GM21526 (cell line): ENCODE results near the gene TLR9.
A peak's percentile ranks its signal among the peaks of the same experiment; 100 is the strongest.

Experiments used
- ATAC-seq: cut with Tn5 transposase; IDR thresholded peaks from one replicate; pipeline ENCODE4 v1.9.1; 2021; ENCODE audit warnings: moderate library complexity; ENCODE audit not compliant: unreplicated experiment, low FRiP score

Gene TLR9

DNA sequence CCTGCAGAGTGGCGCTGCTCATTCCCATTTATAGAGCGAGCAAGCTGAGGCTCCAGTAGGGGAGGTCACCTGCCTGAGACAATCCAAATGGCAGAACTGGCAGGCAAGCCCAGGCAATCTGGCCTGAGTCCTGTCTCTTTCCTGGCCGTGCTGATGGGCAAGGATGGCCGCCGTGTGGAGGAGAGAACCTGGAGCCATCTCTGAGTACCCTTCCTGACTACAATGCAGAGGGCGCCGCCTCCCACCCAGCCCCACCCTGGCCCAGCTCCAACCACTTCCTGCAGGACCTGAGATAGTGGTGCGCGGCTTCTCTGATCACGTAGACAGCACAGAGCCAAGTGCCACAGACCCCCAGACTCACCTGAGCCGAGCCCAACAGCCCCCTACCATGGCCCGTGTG, 7.0 kb downstream of the TLR9 start:
- ATAC-seq: no peak

DNA sequence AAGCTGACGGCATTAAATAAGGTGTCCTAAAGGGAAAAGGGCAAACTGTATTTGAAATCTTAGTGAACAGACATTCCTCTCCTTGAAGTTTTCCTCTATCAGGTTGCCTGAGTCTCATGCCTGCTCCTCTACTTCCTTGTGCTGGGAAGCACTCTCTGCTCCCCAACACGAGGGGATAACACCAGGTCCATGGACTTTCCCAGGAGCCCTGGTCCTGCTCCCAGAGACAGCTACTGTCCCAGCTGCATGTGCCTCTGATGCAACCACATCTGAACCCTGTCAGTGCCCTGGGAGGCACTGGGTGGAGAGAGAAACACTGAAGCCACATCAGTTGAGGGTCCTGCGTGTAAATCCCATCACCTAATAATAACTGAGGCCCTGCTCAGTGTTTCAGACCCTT, 7.4 kb downstream of the TLR9 start:
- no peak for ATAC-seq

- no peak for ATAC-seq
These were observed 8.0 kb downstream of the TLR9 start for GRCh38 chr3:52217409-52217805.

DNA sequence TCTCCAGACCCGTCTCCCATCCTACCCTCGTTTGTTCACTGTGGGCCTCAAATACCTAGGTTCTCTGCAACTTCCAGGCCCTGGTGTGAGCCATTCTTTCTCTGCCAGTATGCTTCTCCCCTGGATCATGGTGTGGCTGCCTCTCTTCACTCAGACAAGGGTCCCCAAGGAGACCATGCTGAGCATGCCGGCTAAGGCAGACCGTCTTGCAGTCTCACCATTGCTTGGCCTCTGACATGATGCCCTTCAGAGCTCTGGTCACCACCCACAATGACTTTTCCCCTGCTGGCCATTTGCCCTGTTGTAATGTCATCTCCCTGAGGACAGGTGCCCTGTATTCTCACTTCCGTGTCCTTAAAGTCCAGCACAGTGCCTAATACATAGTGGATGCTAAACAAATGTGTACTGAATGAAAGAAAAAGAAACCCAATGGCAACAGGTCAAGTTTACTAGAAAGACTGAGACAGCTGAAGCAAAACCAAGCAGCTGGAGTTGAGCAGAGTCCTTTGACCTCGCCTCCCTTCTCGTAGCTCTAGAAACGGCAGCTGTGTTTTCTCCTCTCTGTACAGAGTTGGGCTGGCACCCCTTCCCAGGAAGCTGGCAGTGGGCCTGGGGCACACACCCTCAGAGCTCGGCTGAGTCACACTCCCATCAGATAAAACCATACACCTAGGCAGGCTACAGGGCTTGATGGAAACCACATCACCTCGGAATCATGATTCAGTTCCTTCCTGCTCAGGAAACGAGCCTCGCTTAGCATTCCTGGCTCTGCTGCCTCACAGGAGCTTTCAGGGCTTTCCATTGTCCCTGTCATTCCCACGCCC, 8.6 kb downstream of the TLR9 start:
- no peak for ATAC-seq

GRCh38 chr3:52215351-52215750, 10.1 kb downstream of the TLR9 start:
- no peak for ATAC-seq

DNA sequence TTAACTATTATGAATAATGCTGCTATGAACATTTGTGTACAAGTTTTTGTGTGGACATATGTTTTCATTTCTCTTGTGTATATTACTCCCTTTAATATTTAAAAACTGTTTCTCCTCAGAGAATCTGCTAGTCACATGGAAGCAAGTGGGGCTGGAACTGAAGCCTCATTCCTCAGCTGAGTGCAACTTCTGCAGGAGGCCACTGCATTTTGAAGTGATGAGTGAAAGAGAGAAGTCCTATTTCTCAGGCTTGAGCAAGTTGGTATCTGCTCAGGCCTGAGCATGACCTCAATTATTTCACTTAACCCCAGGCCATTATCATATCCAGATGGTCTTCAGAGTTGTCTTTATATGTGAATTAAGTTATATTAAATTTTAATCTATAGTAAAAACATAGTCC, 11.5 kb downstream of the TLR9 start:
- no peak for ATAC-seq

DNA sequence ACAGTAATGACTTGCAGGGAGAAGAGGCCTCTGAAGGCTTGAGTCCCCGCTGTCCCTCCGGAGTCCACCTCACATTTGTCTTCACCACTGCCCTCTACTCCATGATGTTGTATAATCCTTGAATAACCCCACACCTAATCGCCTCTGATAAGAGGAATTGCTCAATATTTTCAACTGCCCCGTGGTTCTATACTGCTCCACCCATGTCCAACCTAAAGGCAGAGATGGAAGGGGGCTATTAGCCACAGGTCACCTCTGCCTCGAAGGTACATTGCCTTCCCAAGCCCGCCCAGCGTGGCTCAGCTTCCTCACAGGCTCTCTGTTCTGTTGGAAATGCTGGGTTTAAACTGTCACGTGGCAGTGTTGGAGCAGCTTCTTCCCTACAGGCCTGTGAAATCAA, 12.4 kb downstream of the TLR9 start:
- no peak for ATAC-seq

DNA sequence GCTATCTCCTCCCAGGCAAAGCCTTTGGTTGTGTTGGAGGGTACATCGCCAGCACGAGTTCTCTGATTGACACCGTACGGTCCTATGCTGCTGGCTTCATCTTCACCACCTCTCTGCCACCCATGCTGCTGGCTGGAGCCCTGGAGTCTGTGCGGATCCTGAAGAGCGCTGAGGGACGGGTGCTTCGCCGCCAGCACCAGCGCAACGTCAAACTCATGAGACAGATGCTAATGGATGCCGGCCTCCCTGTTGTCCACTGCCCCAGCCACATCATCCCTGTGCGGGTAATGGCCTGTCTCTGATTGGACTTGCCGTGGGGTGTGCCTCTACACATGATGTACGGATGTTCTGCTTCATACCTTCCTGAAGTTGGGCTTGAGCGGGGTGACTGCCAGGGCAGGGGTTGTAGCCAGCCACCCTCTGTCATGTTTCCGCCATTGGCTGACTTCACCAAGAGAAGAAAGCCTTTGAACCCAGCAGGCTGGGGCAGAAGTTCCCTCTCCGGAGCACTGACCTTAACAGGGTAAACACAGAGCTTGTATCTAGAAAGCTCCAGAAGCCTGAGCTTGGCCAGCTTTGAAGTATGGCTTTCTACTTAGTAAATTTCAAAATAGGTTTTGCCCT, 14.1 kb downstream of the TLR9 start:
- no peak for ATAC-seq

DNA sequence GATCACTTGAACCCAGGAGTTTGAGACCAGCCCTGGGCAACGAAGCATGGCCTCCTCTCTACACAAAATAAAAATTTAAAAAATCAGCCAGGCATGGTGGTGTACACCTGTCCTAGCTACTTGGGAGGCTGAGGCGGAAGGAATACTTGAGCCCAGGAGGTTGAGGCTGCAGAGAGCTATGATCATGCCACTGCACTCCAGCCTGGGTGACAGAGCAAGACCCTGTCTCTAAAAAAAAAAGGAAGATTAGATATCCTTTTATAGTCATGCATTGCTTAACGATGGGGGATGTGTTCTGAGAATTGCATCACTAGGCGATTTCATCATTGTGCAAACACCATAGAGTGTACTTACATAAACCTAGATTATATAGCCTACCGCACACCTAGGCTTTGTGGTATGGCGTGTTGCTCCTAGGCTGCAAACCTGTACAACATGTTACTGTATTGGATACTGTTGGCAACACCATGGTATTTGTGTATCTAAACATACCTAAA, 14.8 kb downstream of the TLR9 start:
- no peak for ATAC-seq

DNA sequence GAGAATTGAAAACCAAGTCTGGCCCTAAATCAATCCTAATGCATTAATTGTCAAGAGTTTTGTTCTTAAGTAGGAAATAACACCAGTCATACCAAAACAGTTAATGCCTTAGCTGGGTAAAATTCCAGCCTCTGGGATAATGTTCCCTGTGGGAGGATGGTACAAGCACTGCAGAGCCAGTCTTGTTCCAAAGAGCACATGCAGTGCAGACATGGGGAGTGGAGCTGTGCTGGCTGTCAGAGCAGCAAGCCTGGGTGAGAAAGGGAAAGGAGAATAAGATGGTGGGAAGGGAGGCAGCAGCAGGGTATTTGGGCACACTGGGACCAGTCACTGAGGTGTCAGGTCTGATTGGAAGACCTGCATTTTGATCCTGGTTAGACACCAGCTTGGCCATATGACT, 15.4 kb downstream of the TLR9 start:
- ATAC-seq: no peak

DNA sequence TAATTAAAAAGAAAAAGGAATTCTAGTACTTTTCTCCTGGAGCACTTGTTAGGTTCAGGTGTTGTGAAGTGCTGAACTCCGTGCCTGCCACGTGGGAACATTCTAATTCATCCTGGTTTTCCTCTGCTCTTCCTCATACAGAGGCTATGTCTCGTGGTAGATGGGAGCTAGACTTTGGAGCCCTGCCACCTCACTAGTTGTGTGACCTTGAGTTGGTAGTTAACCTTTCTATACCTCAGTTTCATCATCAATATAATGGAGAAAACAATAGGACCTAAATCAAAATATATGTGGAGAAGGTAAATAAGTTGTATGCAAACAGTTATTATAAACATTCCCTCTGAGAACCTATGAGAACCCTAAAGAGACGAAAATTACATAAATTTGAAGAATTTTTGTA, 16.9 kb downstream of the TLR9 start:
- no peak for ATAC-seq

GRCh38 chr3:52205727-52206372, 19.6 kb downstream of the TLR9 start:
- no peak for ATAC-seq

GRCh38 chr3:52204337-52205073, 20.9 kb downstream of the TLR9 start:
- ATAC-seq: no peak

GRCh38 chr3:52203701-52204100, 21.7 kb downstream of the TLR9 start:
- ATAC-seq: no peak

GRCh38 chr3:52202384-52203077, 22.9 kb downstream of the TLR9 start:
- no peak for ATAC-seq

- ATAC-seq: no peak
These were observed 24.3 kb downstream of the TLR9 start for GRCh38 chr3:52200981-52201679.

- no peak for ATAC-seq
These were observed 26.5 kb downstream of the TLR9 start for GRCh38 chr3:52198643-52199608.

- ATAC-seq: peak; percentile 59
These were observed 27.4 kb downstream of the TLR9 start, which contains the start of gene ALAS1 for GRCh38 chr3:52197842-52198625. TSS of gene ALAS1 (plus strand) at chr3:52198160. CDS start at chr3:52199242, 1,082 bp downstream.
